Left colon (tissue), 2 donors: Measurements from ENCODE around the gene MFSD6. TPM values are rescaled to one million over a fixed set of nuclear protein-coding genes. Genes with fewer than 3 reads are reported as not detected.
"Not testable (repeated sequence)": the region's sequence is repeated elsewhere in the genome, so short reads cannot be mapped to it uniquely, and the experiment has no call there.

Source experiments
- ATAC-seq: fragments of 200-7000 bp; cut with Tn5 transposase; one replicate; pipeline ENCODE4 v1.9.1; 2020; ENCODE audit warnings: mild to moderate bottlenecking, moderate library complexity
- DNase-seq, 2 donors: peaks; one replicate each; pipeline ENCODE4 v3.0.0-alpha.2; 2020
- intact Hi-C, 2 donors: fragments of 100-400 bp; cut with DNase I in 1 of 2; cut with micrococcal nuclease in 1 of 2; formaldehyde crosslinking; loops; one replicate each; pipeline versions ENCODE4 v1.11.2 to v1.14.0; 2022; cut with DNase I, micrococcal nuclease
- total RNA-seq, 2 donors: library from RNA; stranded (reverse); fragmentation: NEBNext Ultra II Directional; extraction: Animal tissue kit (Norgen Biotek cat#: 25700); gene quantifications; one replicate each; pipeline ENCODE4 v1.2.1, GENCODE V29; 2021
- donor health status: DM: no; HTN: no; CAD: no.
- donor health status: DM: yes; HTN: yes; CAD: no.

MFSD6 gene
- total RNA-seq, 2 donors from 2014 or later: 71.8 to 84.6 TPM

DNA sequence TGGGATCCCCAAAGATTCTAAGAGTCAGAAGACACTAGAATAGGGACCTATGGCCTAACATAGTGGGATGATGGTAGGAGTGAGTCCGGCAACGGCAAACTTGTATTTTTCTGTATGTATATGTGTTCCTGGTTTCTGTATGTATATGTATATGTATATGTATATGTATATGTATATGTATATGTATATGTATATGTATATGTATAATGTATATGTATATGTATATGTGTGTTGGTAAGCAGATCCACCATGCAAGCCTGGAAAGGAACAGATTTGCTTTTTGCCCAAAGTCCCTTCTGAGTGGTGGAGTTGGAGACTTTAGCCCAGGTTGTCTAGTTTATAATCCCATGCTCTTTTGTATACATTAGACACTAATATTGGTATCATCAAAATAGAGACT, 46.6 kb downstream of the MFSD6 start:
- ATAC-seq (no peak), DNase-seq (no peak)
- intact Hi-C loops: no loop called here

DNA sequence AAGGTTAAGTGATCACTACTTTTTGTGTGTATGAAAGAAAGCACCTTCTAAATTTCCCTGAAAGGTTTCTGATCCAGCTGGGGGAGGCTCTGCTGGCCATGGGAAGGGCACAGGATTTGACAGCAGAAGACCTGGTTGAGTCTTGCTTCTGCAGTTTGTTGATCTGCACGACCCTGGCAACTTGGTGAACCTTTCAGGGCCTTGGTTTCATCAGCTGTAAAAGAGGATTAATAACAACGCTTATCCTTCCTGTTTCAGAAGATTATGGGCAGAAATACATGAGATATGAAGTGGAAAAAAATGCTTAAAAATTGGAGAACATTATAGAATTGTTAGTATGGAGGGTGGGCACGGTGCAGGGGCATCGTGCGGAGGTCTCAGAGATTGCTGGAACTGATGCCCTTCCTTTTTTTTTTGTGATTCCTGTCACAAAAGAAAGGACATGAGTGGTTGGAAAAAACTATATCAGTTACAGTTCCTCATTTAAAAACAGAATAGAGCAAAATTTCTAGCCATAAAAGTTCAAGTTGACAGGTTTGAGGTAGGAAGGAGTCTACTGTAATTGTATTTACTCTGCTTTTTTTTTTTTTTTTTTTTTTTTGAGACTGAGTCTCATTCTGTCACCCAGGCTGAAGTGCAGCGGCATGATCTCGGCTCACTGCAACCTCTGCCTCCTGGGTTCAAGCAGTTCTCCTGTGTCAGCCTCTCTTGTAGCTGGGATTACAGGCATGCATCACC, 47.4 kb downstream of the MFSD6 start:
- DNase-seq: no peak
- no peak for ATAC-seq
- intact Hi-C loops: no loop called here

DNA sequence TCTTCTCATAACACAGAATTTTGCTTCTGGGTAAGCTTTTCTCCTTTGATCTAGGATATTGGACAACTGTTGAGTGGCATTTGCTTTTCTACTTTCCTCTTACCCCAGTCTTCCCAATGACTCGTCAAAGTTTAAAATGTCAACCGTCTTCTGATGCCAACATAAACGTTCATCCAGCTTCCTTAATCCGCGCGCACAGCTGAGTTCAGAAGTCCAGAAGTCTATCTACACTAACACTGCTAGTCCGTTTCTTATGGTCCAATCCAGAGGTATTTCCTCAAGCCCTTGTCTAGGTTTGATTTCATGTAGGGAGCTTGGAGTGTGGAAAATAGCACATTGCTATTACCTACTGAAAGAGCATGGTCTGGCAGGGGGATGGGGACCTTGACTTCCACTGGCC, 48.7 kb downstream of the MFSD6 start:
- intact Hi-C loops: no loop called here
- ATAC-seq: peak; percentile 84
- DNase-seq: no peak

DNA sequence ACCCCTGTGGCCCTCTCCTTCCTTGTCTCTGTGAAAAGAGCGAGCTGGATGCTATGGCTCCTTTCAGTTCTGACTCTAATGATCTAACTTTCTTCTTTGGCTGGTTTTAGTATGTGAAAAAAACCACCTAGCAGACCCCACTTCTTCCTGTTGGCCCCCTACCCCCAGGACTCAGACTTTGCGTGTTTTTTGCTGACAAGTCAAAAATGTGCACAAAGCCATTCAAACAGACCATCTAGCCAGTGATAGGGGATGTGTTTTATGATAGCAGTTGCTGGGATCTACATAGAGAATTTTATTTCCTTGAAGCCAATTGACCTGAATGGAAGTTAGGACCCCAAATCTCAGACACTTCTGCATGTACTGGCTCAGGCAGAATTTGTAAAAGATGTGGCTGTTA, 49.1 kb downstream of the MFSD6 start:
- ATAC-seq: no peak
- intact Hi-C loops: no loop called here
- DNase-seq: no peak

DNA sequence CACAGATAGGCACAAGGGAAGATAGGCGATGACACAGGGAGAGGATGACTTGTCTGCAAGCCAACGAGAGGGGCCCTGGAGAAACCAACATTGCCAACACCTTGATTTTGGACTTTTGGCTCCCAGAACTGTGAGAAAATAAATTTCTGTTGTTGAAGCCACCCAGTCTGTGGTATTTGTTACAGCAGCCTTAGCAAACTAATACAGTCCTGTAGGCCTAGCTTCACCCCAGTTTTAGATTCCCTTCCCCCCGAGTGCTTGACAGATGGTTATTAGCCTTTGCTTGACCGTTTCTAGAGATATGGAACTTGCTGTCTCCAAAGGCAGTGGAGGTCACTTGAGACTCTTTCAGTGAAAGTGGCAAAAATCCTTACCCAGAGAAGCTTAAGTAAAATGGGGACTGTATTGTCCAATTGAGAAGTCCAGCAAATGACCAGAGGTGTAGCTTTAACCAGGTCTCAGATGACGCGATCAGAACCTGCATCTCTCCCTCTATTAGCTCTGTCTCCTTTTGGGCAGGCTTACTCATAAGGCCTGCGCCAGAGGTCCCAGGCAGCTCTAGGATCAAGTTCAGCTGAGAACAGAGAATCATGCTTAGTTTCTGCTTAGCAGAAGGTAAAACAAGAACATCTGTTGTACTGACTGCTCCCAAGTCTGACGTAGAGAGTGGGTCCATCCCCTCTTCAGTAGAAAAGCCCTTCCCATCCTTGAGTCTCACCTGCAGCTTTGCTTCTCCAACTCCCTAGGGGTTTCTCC, 50.4 kb downstream of the MFSD6 start:
- no peak for ATAC-seq
- intact Hi-C loops: no loop called here
- no peak for DNase-seq

DNA sequence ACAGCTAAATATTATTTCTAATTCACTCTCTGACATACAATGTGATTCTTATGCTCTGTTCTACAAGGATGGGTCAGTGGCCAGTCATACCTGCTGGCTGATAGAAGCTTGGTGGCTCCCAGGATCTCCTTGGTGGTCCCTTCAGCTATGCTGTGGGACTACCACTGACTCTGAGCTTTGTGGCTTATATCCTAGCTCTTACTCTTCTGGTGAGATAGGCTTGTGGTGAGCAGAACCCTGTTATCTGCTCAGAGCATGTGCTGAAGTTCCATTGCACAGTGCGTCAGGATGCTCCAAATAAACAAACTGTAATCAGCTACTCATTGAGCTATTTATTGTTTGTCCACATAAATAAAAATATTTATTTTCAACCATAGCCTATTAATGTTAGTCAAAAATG, 51.7 kb downstream of the MFSD6 start:
- intact Hi-C loops: no loop called here
- ATAC-seq: no peak

DNA sequence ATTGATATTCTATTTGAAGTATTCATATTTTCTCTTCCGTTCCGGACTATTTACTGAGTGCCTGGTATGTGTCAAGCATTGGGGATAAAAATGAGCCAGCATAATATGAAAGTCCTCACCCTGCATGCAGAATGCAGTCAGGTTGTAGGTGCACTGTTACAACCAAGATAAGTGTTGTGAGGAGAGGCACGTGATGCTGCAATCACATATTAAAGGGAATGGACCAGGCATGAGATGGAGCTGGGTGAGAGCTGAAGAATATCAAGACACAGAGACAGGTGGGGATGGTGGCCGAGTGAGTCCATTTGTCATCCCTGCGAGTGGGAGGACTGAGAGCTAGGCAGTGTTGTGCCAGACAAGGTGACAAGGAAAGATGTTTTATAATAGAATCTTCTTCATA, 52.3 kb downstream of the MFSD6 start:
- intact Hi-C loops: no loop called here
- DNase-seq: no peak
- ATAC-seq: no peak

More for the DNA sequence above, 51.7 kb downstream of the MFSD6 start:
- no peak for DNase-seq

DNA sequence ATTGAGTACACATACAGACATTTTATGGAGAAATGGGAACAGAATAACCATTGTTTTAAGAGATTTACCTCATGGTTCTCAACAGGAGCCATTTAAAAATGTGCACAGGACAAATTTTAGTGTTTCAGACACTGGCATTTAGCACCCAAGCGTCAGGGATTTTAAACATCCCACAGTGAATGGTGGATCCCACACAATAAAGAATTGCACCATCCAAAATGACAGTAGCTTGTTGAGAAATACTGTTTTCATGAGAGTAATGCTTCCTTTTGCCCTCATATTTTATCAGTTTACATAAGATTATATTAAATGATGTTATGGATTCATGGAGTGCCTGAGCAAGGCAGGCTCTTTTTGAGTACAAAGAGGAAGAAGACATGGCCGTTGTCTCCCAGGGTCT, 54.0 kb downstream of the MFSD6 start:
- intact Hi-C loops: no loop called here
- DNase-seq: no peak
- ATAC-seq: no peak

DNA sequence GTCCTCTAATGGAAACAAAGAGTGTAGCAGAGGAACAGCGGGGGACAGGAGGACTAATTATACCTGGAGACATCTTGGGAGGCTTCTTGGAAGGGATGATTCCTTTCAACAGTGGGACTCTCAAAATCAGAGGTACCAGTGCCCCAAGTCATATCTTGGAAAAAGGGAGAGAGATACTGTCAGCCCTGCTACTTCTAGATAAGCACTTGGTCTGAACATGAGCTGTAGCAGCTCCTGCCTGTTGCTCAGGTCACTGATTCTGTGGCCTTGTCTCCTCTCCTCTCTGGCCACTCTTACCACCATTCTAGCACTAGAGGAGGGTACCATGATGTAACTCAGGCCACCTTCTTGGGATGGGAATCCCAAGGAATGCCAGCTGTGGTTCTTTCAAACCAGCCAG, 54.5 kb downstream of the MFSD6 start:
- intact Hi-C loops: no loop called here
- ATAC-seq (no peak), DNase-seq (no peak)

DNA sequence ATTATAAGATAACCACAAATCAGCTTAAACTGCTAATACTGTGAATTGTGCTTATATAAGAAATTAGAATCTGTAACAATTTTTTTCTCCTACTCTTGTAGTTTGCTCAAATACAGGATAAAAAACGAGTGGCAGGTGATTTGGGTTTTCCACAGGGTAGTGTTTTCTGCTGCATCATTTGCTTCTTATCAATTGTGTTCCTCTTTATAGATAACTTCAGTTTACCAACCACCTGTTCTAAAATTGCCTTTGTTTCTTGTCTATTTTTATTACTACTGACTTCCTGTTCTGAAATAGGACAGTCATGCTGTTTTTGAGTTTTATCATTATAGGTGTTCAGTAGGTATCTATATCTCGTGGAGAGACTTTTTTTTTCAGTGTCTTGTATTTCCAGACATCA, 56.9 kb downstream of the MFSD6 start:
- DNase-seq (no peak), ATAC-seq (no peak)
- intact Hi-C loops: no loop called here

DNA sequence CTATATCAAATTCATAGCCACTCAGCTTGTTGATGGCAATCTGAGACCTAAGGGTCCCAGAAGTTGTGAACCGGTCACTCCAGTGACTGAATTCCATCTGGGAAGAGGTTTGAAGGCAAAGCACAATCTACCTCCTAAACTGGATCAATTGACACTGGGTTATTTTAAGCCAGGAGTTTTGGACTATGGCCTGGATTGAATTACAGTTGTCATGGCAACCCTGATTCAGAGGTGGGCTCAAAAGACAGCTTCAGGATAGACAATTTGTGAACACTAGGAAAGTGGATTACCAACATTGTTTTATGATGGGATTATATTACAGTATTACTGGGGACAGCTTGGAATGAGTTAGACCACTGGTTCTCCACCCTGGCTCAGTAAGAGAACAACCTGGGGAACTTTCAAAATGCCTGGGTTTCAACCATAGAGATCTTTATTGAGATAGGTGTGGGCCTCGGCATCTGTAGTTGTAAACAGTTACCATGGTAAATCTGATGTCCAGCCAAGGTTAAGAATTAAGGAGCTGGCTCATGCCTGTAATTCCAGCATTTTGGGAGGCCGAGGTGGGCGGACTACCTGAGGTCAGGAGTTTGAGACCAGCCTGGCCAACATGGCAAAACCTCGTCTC, 58.8 kb downstream of the MFSD6 start:
- DNase-seq (no peak), ATAC-seq (no peak)
- intact Hi-C loops: no loop called here

DNA sequence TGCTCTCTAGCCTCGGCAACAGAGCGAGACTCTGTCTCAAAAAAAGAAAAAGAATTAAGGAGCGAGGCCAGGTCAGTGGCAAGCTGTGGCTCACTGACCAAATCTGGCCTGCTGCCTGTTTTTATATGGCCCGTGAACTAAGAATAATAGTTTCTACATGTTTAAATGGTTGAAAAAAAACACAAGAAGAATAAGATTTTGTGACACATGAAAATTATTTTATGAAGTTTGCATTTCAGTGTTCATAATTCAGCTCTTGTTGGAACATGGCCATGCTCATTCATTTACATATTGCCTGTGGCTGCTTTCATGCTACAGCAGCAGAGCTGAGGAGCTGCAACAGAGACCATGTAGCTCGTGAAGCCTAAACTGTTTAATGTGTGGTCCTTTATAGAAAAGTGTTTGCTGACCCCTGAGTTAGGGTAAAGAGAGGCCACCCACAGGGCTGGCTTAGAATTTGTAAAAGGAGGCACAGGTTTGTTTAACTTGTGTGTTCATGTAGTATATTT, 59.5 kb downstream of the MFSD6 start:
- intact Hi-C loops: no loop called here
- DNase-seq (peak in 1 of 2 donors; percentile 12), ATAC-seq (no peak)

DNA sequence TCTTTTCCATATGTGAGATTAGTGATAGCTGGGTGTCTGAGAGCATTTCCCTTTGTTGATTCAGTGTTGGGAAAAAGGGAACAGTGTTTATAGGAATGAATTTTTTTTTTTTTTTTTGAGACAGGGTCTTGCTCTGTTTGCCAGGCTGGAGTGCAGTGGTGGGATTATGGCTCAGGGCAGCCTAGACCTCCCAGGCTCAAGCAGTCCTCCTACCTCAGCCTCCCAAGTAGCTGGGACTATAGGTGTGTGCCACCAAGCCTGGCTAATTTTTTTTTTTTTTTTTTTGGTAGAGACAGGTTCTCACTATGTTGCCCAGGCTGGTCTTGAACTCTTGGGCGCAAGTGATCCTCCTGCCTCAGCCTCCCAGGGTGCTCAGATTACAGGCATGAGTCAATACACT, 60.2 kb downstream of the MFSD6 start:
- DNase-seq, ATAC-seq, intact Hi-C loops: not testable (repeated sequence)

DNA sequence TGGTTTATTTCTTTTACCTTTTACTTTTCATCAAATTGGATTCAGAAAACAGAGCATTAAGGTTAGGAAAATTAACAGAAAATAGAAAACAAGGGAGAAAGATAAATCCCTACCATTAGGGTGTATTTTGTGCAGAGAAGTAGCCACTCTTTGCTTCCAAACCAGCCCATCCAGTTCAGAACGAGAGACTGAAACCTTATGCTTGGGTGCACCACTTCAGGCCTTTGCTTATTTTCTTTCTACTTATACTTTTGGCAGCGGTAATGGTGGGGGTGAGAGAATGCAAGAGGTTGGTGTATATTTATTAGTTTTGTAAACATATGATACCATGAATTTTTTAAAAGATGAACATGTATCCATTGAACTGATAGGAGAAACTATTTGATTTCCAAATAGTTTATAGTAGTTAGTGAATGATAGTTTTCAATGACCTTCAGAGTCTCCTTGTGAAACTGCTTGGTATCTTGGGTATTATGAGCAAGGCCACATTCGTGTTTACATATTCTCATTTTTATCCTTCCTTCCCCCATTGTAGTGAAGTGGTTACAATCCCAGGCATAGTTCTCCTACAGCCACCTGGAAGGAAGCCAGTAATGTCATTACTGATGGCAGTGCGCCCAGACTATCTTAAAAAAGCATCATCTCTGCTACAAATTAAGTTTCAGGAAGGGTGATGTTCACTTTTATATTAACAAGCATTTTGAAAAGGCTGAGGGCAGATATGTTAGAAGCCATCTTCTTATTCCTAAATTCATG, 60.8 kb downstream of the MFSD6 start:
- ATAC-seq (peak; percentile 81), DNase-seq (peak; percentile 70 to 78)
- intact Hi-C loops: no loop called here

DNA sequence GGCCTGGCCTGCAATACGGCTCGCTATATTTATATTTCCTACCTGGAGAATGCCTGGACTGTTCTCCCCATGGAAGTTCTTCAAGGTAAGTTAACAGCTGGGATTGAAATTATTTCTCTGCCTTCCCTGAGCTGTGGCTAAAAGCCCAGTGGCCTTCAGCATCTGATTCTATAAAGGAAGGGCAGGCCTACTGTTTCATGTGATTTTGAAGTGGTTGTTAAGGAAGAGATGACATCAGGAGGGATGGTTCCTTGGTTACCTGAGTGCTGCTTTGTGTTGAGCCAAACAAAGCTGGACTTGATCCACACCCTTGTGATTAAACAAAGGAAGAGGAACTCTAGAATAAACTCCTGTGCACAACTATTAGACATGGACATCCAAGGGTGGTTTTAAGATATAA, 61.6 kb downstream of the MFSD6 start:
- ATAC-seq (peak; percentile 94), DNase-seq (peak; percentile 28 to 67)
- intact Hi-C loops: no loop called here

DNA sequence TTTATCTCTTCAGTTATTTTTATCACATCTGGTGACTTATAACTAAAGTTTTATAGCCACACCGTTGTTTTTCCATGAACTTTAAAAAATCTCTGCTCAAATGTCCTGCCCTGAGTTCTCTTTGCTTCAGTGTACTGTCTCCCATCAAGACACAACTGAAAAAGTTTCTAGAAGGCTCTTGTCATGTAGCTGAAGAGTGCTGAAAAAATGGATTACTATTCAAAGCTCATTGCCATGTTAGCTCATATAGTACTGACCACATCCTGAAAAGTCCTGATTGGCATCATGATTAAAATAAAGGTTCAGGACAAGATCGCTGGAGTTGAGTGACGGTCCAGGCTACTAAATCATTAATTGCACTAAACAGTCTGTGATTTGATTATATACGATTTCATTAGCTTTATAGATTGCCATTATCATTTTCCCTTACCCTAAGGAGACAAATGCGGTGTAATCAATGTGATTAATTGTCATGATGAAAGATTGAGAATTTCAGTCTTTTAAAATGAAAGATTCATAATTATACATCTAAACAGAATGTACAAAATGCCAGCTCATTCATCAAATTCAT, 62.2 kb downstream of the MFSD6 start:
- DNase-seq: no peak
- ATAC-seq: no peak

DNA sequence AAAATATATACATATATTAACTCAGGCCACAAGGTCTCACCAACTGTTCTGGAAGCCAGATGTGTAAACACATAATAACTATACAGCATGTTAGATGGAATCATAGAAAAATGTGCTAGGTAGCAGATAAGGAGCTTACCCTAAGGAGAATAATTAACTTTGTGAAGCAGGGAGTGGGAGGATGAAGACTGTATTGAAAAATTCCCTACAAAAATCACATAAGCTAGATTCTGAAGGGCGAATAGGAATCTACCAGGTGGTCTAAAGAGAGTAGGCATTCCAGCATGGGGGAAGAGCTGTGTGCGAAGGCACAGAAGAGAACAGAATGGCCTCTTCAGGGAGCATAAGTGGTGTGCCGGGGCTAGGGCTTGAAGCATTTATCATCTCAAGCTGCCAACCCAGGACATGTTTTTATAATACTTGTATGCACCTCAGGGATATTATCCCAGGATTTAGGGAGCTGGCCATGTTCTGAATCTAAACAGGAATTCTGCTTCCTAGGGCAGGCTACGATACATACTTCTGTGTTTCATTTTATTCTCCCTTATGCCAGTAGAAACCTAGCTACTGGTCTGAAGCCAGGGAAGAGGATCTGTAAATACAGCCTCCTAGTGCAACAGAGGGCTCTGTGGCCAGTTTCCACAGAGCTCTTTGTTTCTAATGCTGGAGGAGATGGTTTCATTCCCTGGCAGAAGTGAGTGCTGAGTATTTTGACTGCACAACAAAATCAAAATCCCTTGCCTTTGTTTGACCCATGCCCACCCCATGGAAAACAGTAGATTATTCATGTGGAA, 69.7 kb downstream of the MFSD6 start:
- peak; percentile 97 for ATAC-seq
- peak; percentile 25 to 45 for DNase-seq
- intact Hi-C loops: no loop called here

More for the DNA sequence above, 62.2 kb downstream of the MFSD6 start:
- intact Hi-C loops: no loop called here

DNA sequence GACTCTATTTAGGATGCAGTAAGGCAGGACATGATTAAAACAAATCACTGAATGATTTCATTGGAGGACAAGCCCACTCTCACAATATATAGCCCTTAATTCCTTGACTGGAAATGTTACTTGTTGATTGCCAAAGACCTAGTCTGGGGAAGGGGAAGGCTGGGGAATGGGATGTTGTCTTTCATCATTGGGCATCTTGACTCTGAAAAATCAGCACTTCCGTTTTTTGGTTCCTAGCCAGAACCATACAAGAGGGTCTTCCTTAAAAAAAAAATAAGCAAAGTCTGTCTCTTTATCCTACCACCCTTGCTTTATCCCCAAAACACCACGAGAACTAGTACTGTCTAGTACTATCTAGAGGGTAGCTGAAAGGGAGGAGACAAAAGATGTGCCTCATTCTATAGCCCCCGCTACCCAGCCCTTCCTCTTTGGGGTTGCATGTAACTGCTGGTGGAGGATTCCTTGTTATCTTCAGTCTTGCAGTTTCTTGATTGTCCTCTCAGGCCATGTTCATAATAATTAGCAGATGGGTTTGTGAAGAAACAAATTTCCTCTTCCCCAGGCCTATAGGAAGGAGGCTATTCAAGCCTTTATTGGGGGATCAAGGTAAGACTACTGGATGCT, 70.5 kb downstream of the MFSD6 start:
- DNase-seq (no peak), ATAC-seq (no peak)
- intact Hi-C loops: no loop called here
